ENCODE data around the gene SAT1. TPM values are rescaled to one million over a fixed set of nuclear protein-coding genes. Genes with fewer than 3 reads are reported as not detected.
"Not testable (repeated sequence)": the region's sequence is repeated elsewhere in the genome, so short reads cannot be mapped to it uniquely, and the experiment has no call there.

Gene SAT1
- 100 to 1,000 TPM; 660 to 763 TPM for total RNA-seq

DNA sequence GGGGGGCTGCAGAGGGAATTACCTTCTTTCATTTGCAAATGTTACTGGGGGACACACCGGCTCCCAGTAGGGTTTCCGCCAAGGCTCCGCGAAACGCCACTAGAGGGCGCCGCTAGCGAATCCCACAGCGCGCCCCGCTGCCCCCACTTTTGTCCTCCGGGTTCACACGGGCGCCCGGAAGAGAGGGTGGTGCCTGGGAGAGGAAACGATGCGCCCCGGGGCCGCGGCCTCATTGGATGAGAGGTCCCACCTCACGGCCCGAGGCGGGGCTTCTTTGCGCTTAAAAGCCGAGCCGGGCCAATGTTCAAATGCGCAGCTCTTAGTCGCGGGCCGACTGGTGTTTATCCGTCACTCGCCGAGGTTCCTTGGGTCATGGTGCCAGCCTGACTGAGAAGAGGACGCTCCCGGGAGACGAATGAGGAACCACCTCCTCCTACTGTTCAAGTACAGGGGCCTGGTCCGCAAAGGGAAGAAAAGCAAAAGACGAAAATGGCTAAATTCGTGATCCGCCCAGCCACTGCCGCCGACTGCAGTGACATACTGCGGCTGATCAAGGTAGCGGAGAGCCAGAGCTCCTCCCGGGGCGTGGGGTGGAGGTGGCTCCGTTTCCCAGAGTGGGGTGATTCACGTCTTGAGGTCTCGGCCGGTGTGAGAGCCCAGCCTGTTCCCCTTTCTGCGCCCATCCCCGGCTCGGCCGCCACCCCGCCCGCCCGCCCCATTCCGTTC, at the start of gene SAT1:
Gene SAT1 (plus strand): TSS at position 311 of the 726 bp plus-strand sequence. CDS start 179 bp downstream, at position 490.
- Histone ChIP-seq H3K4me3 (peak within 1 kb of the TSS; percentile 85), H3K36me3 (peaks cover 5% of the 10 kb centered on the region), H3K4me1 (ENCODE audit: control insufficient read depth in 1 of 2, low read depth in 2 of 2) (no peaks in the 10 kb centered on the region), H3K9me3 (no peaks in the 10 kb centered on the region), H3K27me3 (replicated peaks; ENCODE audit: insufficient read depth) (no peaks in the 10 kb centered on the region), H3K27ac (peak within 1 kb of the TSS; percentile 91 to 94)
- peak; percentile 82 for DNase-seq (ENCODE audit: low spot score)
- peak; percentile 89 for ATAC-seq (ENCODE audit: insufficient number of reproducible peaks, low FRiP score, low read depth)
- TF ChIP-seq, protein P1, sequence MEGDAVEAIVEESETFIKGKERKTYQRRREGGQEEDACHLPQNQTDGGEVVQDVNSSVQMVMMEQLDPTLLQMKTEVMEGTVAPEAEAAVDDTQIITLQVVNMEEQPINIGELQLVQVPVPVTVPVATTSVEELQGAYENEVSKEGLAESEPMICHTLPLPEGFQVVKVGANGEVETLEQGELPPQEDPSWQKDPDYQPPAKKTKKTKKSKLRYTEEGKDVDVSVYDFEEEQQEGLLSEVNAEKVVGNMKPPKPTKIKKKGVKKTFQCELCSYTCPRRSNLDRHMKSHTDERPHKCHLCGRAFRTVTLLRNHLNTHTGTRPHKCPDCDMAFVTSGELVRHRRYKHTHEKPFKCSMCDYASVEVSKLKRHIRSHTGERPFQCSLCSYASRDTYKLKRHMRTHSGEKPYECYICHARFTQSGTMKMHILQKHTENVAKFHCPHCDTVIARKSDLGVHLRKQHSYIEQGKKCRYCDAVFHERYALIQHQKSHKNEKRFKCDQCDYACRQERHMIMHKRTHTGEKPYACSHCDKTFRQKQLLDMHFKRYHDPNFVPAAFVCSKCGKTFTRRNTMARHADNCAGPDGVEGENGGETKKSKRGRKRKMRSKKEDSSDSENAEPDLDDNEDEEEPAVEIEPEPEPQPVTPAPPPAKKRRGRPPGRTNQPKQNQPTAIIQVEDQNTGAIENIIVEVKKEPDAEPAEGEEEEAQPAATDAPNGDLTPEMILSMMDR (IDR thresholded peaks at IDR 0.05) = peak; percentile 73

GRCh38 chrX:23736030-23736429, 46.9 kb upstream of the SAT1 start:
- TF ChIP-seq, protein P1 (IDR thresholded peaks at IDR 0.05) = no peak
- Histone ChIP-seq H3K27me3 (replicated peaks; ENCODE audit: insufficient read depth) (no peaks in the 10 kb centered on the region), H3K4me3 (no peak overlapping the region), H3K4me1 (ENCODE audit: control insufficient read depth in 1 of 2, low read depth in 2 of 2) (no peaks in the 10 kb centered on the region), H3K27ac (no peak overlapping the region), H3K36me3 (no peaks in the 10 kb centered on the region), H3K9me3 (no peaks in the 10 kb centered on the region)
- DNase-seq (ENCODE audit: low spot score) (no peak), ATAC-seq (ENCODE audit: insufficient number of reproducible peaks, low FRiP score, low read depth) (no peak)

GRCh38 chrX:23737413-23737812, 45.6 kb upstream of the SAT1 start:
- Histone ChIP-seq H3K27me3 (replicated peaks; ENCODE audit: insufficient read depth) (no peaks in the 10 kb centered on the region), H3K36me3 (no peaks in the 10 kb centered on the region), H3K27ac (no peak overlapping the region), H3K4me3 (no peak overlapping the region), H3K4me1 (ENCODE audit: control insufficient read depth in 1 of 2, low read depth in 2 of 2) (peaks cover 6 to 7% of the 10 kb centered on the region in 2 donors), H3K9me3 (no peaks in the 10 kb centered on the region)
- DNase-seq (ENCODE audit: low spot score) = no peak
- no peak for ATAC-seq (ENCODE audit: insufficient number of reproducible peaks, low FRiP score, low read depth)
- TF ChIP-seq, protein P1 (IDR thresholded peaks at IDR 0.05) = no peak

DNA sequence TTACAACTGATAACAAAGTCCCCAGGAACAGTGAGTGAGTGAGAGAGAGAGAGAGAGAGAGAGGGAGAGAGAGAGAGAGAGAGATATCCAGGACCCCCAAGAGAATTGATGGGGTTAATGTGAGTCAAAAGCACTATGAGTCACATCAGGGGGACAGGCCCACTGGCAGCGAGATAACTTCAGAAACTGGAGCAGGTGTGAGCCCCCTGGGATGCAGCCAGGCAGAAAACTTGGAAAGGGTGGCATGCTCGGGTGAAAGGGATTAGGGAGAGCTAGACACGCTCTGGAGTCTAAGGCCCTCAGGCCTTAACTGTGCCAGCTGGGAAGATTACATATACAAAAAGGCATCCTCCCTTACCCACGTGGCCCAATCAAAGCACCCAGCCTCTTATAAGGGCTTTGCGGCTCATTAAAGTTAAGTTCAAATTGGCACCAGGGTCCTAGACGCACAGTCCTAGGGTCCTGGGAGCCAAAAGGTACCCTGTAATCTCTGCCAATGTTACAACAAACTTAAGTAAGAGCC, 40.7 kb upstream of the SAT1 start:
- Histone ChIP-seq H3K27me3 (replicated peaks; ENCODE audit: insufficient read depth) (no peaks in the 10 kb centered on the region), H3K4me3 (peak overlapping the region; percentile 89), H3K36me3 (no peaks in the 10 kb centered on the region), H3K9me3 (no peaks in the 10 kb centered on the region), H3K4me1 (ENCODE audit: control insufficient read depth in 1 of 2, low read depth in 2 of 2) (peaks cover 6 to 7% of the 10 kb centered on the region in 2 donors), H3K27ac (peak overlapping the region; percentile 98)
- DNase-seq (ENCODE audit: low spot score) (no peak), ATAC-seq (ENCODE audit: insufficient number of reproducible peaks, low FRiP score, low read depth) (peak; percentile 87)
- TF ChIP-seq, protein P1 (IDR thresholded peaks at IDR 0.05) = no peak

GRCh38 chrX:23742697-23743622, 40.0 kb upstream of the SAT1 start, which contains the start of gene ACOT9:
Gene ACOT9, minus strand, starts transcription at chrX:23743276. Its CDS starts 132 bp downstream, at chrX:23743144.
- Histone ChIP-seq H3K9me3 (no peaks in the 10 kb centered on the region), H3K27ac (peak within 1 kb of the TSS; percentile 98), H3K27me3 (replicated peaks; ENCODE audit: insufficient read depth) (no peaks in the 10 kb centered on the region), H3K4me3 (peak within 1 kb of the TSS; percentile 89), H3K36me3 (no peaks in the 10 kb centered on the region), H3K4me1 (ENCODE audit: control insufficient read depth in 1 of 2, low read depth in 2 of 2) (peaks cover 6 to 7% of the 10 kb centered on the region in 2 donors)
- DNase-seq (ENCODE audit: low spot score) = peak; percentile 68
- TF ChIP-seq, protein P1 (IDR thresholded peaks at IDR 0.05) = no peak
- ATAC-seq (ENCODE audit: insufficient number of reproducible peaks, low FRiP score, low read depth) = peak; percentile 88

- Histone ChIP-seq H3K4me3 (peak overlapping the region; percentile 89), H3K27ac (peak overlapping the region; percentile 84 to 98)
- not testable (repeated sequence) for H3K36me3 ChIP-seq; H3K9me3 ChIP-seq; H3K27me3 ChIP-seq (replicated peaks; ENCODE audit: insufficient read depth); H3K4me1 ChIP-seq (ENCODE audit: control insufficient read depth in 1 of 2, low read depth in 2 of 2); DNase-seq (ENCODE audit: low spot score); ATAC-seq (ENCODE audit: insufficient number of reproducible peaks, low FRiP score, low read depth)
These were observed 39.4 kb upstream of the SAT1 start for GRCh38 chrX:23743623-23743971.

All from thoracic aorta (tissue), 2 donors.